Measurements from ENCODE around the gene SVEP1.

GRCh38 chr9:110334871-110335270 lies 244.7 kb downstream of the SVEP1 start:
- TF ChIP-seq CTCF (IDR thresholded peaks at IDR 0.05) (no peak), ZFX (IDR thresholded peaks at IDR 0.05; ENCODE audit: borderline replicate concordance) (no peak)

All from 22Rv1 (cell line).